Activated CD4-positive, alpha-beta T cell treated with anti-CD3 and anti-CD28 coated beads, Interleukin-2, amount 50 U/mL, for 1 hour (primary cell): Measurements from ENCODE around the gene WIPF1.

Experiments
- DNase-seq: peaks from one replicate; pipeline ENCODE4 v3.0.0-alpha.2; 2020

Gene WIPF1

GRCh38 chr2:174597345-174598047 is at the start of gene WIPF1:
Gene WIPF1 (minus strand): TSS chr2:174597804. CDS start chr2:174585573, 12,231 bp downstream.
- DNase-seq = peak; percentile 33

- no peak for DNase-seq
These were observed 47.7 kb upstream of the WIPF1 start for GRCh38 chr2:174645296-174645695.

- no peak for DNase-seq
These were observed 46.8 kb upstream of the WIPF1 start for GRCh38 chr2:174644406-174644805.

GRCh38 chr2:174643356-174643755 is 45.8 kb upstream of the WIPF1 start:
- DNase-seq = no peak

GRCh38 chr2:174641168-174641567 is 43.6 kb upstream of the WIPF1 start:
- no peak for DNase-seq

GRCh38 chr2:174636987-174637386 is 39.4 kb upstream of the WIPF1 start:
- no peak for DNase-seq

- no peak for DNase-seq
These were observed 38.3 kb upstream of the WIPF1 start for GRCh38 chr2:174635776-174636404.

GRCh38 chr2:174635015-174635593 is 37.5 kb upstream of the WIPF1 start:
- DNase-seq = no peak

- DNase-seq = peak; percentile 37
These were observed 36.8 kb upstream of the WIPF1 start for GRCh38 chr2:174634130-174635014.

- DNase-seq = no peak
These were observed 36.0 kb upstream of the WIPF1 start for GRCh38 chr2:174633623-174633930.

- no peak for DNase-seq
These were observed 35.4 kb upstream of the WIPF1 start for GRCh38 chr2:174632841-174633622.

GRCh38 chr2:174631009-174631981 is 33.7 kb upstream of the WIPF1 start:
- no peak for DNase-seq

- no peak for DNase-seq
These were observed 32.5 kb upstream of the WIPF1 start for GRCh38 chr2:174630107-174630506.

- no peak for DNase-seq
These were observed 31.9 kb upstream of the WIPF1 start for GRCh38 chr2:174629506-174629905.

GRCh38 chr2:174628528-174629169 is 31.0 kb upstream of the WIPF1 start:
- DNase-seq = no peak

GRCh38 chr2:174627216-174627615 is 29.6 kb upstream of the WIPF1 start:
- no peak for DNase-seq

GRCh38 chr2:174624895-174625430 is 27.4 kb upstream of the WIPF1 start:
- no peak for DNase-seq

GRCh38 chr2:174623690-174624089 is 26.1 kb upstream of the WIPF1 start:
- no peak for DNase-seq

GRCh38 chr2:174623106-174623637 is 25.6 kb upstream of the WIPF1 start:
- no peak for DNase-seq

- no peak for DNase-seq
These were observed 23.7 kb upstream of the WIPF1 start for GRCh38 chr2:174621323-174621722.
